NCI-H446 treated with DMSO at 0.1 percent for 48 hours (cell line): ENCODE measurements around the gene KAZN.
A peak's percentile ranks its signal among the peaks of the same experiment; 100 is the strongest.

Experiments used
- DNase-seq: peaks from one replicate; lab custom pipeline; 2025; lab: John Stamatoyannopoulos, UW

KAZN gene

DNA sequence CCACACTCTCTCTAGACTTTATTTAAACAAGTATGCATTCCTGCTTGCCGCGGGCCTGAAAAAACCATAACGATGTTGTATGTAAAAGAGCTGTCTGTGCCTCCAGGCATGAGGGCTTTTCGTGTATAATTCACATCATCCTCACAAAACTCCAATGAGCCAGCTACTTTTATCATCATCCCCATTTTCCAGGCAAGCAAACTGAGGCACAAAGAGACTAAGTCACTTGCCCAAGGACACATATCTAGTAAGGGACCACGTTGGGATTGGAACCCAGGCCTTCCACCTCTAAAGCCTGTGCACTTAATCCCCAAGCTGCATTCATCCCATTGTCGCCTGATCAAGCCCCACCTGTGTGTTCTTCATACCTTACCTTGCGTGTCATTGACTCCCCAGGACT is 226.9 kb downstream of the KAZN start:
- DNase-seq, result no peak

DNA sequence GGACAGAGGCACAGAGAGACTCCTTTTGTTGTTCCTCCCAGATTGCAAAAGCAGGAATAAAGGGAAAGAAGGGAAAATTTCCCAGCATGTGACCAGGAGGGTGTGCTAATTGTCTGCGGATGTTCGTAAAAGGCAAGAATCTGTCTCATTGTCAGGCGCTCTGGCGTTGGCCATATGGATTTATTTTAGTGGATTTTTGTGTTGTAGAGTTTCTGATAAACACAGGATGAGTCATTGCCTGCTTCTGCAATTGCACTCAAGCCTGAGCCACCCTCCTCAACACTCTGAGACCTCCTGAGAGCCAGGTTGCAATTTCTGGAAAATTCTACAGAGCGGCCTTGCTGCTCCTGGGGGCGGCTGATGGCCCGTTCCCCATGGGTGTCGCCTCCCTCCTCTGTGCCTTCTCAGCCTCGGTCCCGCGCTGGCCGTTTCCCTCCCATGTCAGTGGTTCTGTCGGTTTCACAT is 227.7 kb downstream of the KAZN start:
- DNase-seq, result no peak

GRCh38 chr1:14826731-14827326 is 228.3 kb downstream of the KAZN start:
- no peak for DNase-seq

DNA sequence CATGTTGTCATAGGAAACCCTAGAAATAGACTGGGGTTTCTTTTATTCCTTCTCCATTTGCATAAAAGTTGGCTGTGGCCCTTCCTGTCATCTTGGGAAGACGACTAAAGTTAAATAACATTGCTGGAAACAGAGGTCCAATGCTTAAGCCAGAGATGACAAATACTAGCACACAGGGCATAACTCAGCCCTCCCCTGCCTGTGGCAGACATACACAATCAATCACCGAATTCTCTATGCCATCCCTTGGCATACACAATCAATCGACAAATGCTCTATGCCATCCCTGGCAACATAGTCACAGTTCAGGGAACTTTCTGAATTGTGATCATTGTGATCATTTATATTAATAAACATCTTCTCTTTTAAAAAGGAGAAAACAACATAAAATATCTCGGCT is 229.4 kb downstream of the KAZN start:
- DNase-seq, result no peak

- DNase-seq, result no peak
These were observed 230.2 kb downstream of the KAZN start for GRCh38 chr1:14828665-14829064.

- DNase-seq, result no peak
These were observed 237.2 kb downstream of the KAZN start for GRCh38 chr1:14835725-14836124.

- no peak for DNase-seq
These were observed 238.1 kb downstream of the KAZN start for GRCh38 chr1:14836426-14837140.

DNA sequence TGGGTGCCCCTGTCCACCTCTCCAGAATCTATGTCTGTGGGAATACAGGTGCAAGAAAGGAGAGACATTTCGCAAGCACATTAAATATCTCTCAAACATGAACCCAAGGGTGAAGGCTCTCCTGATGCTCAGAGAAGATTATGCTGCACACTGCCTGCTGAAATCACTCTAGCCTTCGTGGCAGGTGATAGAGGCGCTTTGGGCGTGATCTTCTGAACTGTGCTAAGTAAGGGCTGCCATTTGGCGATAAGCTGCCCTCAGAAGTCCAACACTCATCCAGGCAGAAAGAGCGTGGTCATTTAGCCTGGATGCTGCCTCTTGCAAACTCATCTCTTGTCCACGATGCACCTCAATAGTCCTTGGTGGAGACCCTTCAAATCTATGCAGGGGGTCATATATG is 241.9 kb downstream of the KAZN start:
- no peak for DNase-seq

GRCh38 chr1:14841456-14841855 is 243.0 kb downstream of the KAZN start:
- DNase-seq, result no peak

DNA sequence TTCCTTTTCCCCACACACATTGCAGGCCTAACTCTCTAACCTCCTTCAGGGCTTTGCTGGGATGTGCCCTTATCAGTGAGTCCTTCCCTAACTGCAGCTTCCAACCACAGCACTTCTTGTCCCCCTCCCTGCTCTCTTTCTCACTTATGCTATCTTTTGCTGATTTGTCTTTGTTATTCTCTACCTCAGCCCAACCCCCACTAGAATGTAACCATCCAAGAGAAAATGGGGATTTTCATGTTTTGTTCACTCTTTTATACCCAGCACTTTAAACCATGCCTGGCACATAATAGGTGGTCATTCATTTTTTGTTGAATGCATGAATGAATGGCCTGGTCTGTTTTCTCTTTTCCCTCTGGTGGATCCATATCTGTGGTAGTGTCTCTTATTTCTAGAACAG is 243.5 kb downstream of the KAZN start:
- DNase-seq, result no peak

DNA sequence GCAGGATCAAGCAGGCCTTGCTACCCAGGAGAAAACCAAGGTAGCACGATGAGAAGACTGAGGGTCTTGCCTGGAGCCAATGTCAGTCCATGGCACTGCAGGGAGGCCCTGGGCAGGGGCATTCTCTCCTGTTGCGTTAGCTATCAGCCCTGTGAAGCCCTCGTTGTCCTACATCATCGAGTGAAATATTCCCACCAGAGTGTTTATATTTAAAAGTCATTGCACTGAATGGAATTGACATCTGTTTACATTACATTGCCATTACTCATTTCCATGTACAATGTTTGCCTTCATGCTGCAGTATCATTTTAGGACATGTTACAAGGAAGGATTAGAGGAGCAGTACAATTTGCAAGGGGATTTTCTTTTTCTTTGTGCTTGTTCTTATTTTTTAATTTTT is 243.9 kb downstream of the KAZN start:
- no peak for DNase-seq

DNA sequence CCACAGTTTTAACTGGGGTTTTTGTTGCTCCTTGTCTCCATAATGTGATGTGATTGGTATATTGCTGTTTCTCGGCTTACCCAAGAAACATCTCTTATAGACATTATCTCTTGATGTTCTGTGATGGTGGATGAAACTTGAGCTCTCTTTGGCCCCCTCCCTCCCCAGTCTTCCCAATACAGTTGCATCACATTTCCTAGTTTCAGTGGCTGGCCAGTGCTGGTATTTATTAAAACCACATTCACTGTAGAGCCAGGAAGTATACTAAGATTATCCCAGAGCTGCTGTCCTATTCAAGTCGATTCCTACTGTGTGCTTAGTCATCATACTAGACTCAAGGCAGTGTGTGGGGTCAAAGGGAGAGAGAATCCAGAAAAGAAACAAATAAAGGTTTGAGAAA is 244.4 kb downstream of the KAZN start:
- no peak for DNase-seq

- no peak for DNase-seq
These were observed 245.0 kb downstream of the KAZN start for GRCh38 chr1:14843525-14843924.

- DNase-seq, result no peak
These were observed 245.9 kb downstream of the KAZN start for GRCh38 chr1:14844356-14844755.

- DNase-seq, result no peak
These were observed 246.6 kb downstream of the KAZN start for GRCh38 chr1:14844923-14845617.

DNA sequence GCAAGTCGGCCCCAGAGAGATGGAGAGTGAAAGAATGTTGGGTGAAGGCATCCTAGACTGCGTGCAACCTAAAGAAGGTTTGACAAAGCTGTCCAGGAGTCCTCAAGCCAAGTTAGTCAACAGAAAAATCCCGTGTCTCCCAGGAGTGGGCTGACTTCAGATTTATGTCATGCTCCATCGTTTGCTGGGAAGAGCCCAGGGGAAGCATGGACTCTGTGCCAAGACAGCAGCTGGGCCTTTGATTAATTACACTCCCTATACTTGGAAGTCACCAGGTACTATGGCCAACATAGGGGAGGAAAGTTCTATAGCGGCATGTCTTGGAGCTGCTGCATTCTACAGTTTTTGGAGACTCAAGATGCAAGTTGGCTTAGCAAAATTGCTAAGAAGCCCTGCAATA is 247.4 kb downstream of the KAZN start:
- peak; percentile 35 for DNase-seq

DNA sequence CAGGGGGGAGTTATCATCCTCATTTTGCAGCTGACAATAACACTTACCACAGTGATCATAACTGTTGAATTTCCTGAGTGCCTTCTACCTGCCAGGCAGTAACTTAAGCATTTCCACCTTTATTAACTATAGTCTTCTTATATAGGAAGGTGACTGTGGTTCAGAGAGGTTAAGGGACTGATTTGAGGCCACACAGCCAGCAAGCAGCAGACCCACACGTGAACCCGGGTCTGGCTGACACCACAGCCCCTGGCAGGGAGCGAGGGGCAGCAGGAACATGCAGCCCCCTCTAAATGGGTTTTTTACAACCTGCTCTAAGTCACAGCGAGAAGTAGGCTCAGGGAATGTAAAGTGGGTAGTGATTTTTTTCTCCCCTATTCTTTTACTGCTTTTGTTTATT is 248.2 kb downstream of the KAZN start:
- no peak for DNase-seq

DNA sequence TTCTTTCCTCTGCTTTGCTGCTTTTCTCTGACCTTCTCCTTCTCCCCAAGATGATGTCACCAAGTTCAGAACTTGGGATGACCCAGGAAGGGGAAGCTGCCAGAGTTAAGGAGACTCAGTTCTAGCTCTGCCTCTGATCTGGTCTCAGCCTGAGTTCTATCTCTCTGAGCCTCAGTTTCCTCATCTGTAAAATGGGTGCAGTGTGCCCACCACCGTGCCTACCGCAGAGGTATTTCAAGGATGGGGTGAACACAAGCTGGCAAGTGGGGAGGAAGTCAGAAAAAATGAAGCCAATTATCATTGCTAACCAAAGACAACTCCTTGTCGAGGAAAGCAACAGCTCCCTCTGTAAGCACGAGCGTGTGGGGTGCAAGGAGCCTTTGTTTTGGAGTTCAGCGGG is 249.7 kb downstream of the KAZN start:
- DNase-seq, result no peak

DNA sequence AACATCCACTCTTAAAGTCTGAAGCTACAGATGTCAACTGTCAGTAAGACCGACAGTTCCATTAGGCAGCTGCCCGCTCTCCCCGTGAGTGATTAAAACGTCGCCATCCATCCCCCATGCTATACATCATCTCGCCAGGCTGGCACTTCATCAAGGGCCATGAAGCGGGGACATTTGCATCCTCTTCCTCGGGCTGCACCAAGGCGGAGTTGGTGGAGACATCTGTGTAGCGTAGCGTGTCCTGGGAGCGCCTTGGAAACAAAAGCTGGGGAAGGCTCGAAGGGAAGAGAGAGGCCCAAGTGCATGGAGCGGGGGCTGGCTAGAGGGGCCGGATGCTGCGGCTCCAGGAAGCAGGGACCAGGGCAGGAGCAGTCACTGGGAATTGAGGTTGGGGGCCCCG is 250.1 kb downstream of the KAZN start:
- no peak for DNase-seq

GRCh38 chr1:14849038-14849437 is 250.6 kb downstream of the KAZN start:
- no peak for DNase-seq

- no peak for DNase-seq
These were observed 252.1 kb downstream of the KAZN start for GRCh38 chr1:14850563-14850962.

GRCh38 chr1:14851760-14852159 is 253.3 kb downstream of the KAZN start:
- DNase-seq, result no peak

DNA sequence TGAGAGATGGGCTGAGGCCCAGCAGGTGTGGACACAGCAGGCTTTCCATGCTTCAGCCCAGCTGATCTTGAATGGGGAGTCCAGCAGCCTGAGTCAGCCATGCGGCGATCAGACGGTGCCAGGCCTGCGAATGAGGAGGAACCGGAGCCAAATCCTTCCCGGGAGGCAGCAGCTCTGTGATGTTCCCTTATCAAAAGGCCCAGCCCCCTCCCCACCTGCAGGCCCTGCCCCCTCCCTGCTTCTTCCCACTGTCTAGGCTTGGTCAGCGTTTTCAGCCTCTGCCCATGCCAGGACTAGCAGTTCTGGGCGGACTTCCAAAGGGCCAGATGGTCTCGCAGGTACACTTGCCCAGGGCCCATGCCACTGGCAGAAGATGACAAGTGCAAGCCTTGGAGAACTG is 253.8 kb downstream of the KAZN start:
- DNase-seq, result peak; percentile 45
